Measurements from ENCODE around the gene UHRF2. TPM values are rescaled to one million over a fixed set of nuclear protein-coding genes. Genes with fewer than 3 reads are reported as not detected.
A peak's percentile ranks its signal among the peaks of the same experiment; 100 is the strongest.
"Not testable (repeated sequence)": the region's sequence is repeated elsewhere in the genome, so short reads cannot be mapped to it uniquely, and the experiment has no call there.

The UHRF2 gene
- 100 to 1,000 TPM in 1 of 4 donors, 10 to 100 TPM in 3; 44.1 to 142 (median 59.2) TPM for total RNA-seq

- Histone ChIP-seq H3K4me1 (peaks cover 0 to 17% (median 2%) of the 10 kb centered on the region in 4 donors), H3K36me3 (no peaks in the 10 kb centered on the region), H3K27me3 (no peaks in the 10 kb centered on the region), H3K9me3 (no peaks in the 10 kb centered on the region), H3K27ac (peak within 1 kb of the TSS; percentile 81 to 92 (median 86)), H3K4me3 (peak within 1 kb of the TSS; percentile 66 to 94 (median 75))
- peak; percentile 97 to 100 (median 99) for DNase-seq
- no peak for TF ChIP-seq CTCF (IDR thresholded peaks at IDR 0.05)
- peak; percentile 73 to 85 for TF ChIP-seq POLR2A (IDR thresholded peaks at IDR 0.05)
These were observed at the start of gene UHRF2 for GRCh38 chr9:6412487-6413364. TSS of gene UHRF2 (plus strand) at chr9:6413199. CDS start at chr9:6413491, 292 bp downstream.

GRCh38 chr9:6367128-6367890 is 45.7 kb upstream of the UHRF2 start:
- TF ChIP-seq POLR2A (IDR thresholded peaks at IDR 0.05), result no peak
- TF ChIP-seq CTCF (IDR thresholded peaks at IDR 0.05), result no peak
- Histone ChIP-seq H3K36me3 (no peaks in the 10 kb centered on the region), H3K4me3 (no peak overlapping the region), H3K27me3 (no peaks in the 10 kb centered on the region), H3K27ac (no peak overlapping the region), H3K4me1 (no peaks in the 10 kb centered on the region), H3K9me3 (peaks cover 0 to 11% (median 3%) of the 10 kb centered on the region in 4 donors)
- no peak for DNase-seq

GRCh38 chr9:6368831-6369230 is 44.2 kb upstream of the UHRF2 start:
- TF ChIP-seq POLR2A (IDR thresholded peaks at IDR 0.05) (no peak), CTCF (IDR thresholded peaks at IDR 0.05) (no peak)
- Histone ChIP-seq H3K4me1 (no peaks in the 10 kb centered on the region), H3K27ac (no peak overlapping the region), H3K9me3 (peaks cover 0 to 11% (median 3%) of the 10 kb centered on the region in 4 donors), H3K4me3 (no peak overlapping the region), H3K27me3 (no peaks in the 10 kb centered on the region), H3K36me3 (no peaks in the 10 kb centered on the region)
- no peak for DNase-seq

GRCh38 chr9:6381477-6382012 is 31.5 kb upstream of the UHRF2 start:
- H3K27ac ChIP-seq, H3K4me3 ChIP-seq, H3K36me3 ChIP-seq, H3K27me3 ChIP-seq, H3K9me3 ChIP-seq, DNase-seq, H3K4me1 ChIP-seq: not testable (repeated sequence)

GRCh38 chr9:6382681-6383080 is 30.3 kb upstream of the UHRF2 start:
- H3K27me3 ChIP-seq, result no peaks in the 10 kb centered on the region

More at GRCh38 chr9:6382681-6383080, 30.3 kb upstream of the UHRF2 start:
- H3K27ac ChIP-seq, result no peak overlapping the region
- DNase-seq, result no peak
- no peaks in the 10 kb centered on the region for H3K4me1 ChIP-seq
- H3K4me3 ChIP-seq, result no peak overlapping the region
- no peak for TF ChIP-seq POLR2A (IDR thresholded peaks at IDR 0.05)
- TF ChIP-seq CTCF (IDR thresholded peaks at IDR 0.05), result no peak
- H3K9me3 ChIP-seq, result no peaks in the 10 kb centered on the region
- H3K36me3 ChIP-seq, result no peaks in the 10 kb centered on the region

Data from Peyer's patch (tissue), 4 donors.